Smooth muscle cell (in vitro differentiated cells): ENCODE results near the gene DMKN. TPM values are rescaled to one million over a fixed set of nuclear protein-coding genes. Genes with fewer than 3 reads are reported as not detected.
"Not testable (repeated sequence)": the region's sequence is repeated elsewhere in the genome, so short reads cannot be mapped to it uniquely, and the experiment has no call there.

Experiments used
- DNase-seq: peaks from one replicate; lab custom pipeline; 2025; ENCODE audit not compliant: unreplicated experiment; lab: John Stamatoyannopoulos, UW
- H2AFZ ChIP-seq: fragments of 200-600 bp; sonication (generic); 2 replicates; pipeline ENCODE4 v1.6.0; 2016; ENCODE audit warnings: antibody characterized with exemption, low read depth, mild to moderate bottlenecking
- H3F3A ChIP-seq: fragments of 200-600 bp; sonication (generic); 2 replicates; pipeline ENCODE4 v1.6.0; 2017; ENCODE audit warnings: antibody characterized with exemption, low read depth
- H3K27ac ChIP-seq: fragments of 200-600 bp; sonication (generic); 2 replicates; pipeline ENCODE4 v1.5.1; 2016; ENCODE audit warnings: low read depth, mild to moderate bottlenecking
- H3K27me3 ChIP-seq: fragments of 200-600 bp; sonication (generic); 2 replicates; pipeline ENCODE4 v1.6.1; 2016; ENCODE audit warnings: low read depth, mild to moderate bottlenecking
- H3K36me3 ChIP-seq: fragments of 200-600 bp; sonication (generic); 2 replicates; pipeline ENCODE4 v1.5.1; 2016; ENCODE audit warnings: low read depth
- H3K4me1 ChIP-seq: fragments of 200-600 bp; sonication (generic); 2 replicates; pipeline ENCODE4 v1.5.1; 2016; ENCODE audit warnings: low read depth
- H3K4me2 ChIP-seq: fragments of 200-600 bp; sonication (generic); 2 replicates; pipeline ENCODE4 v1.6.0; 2016; ENCODE audit warnings: mild to moderate bottlenecking
- H3K4me3 ChIP-seq: fragments of 200-600 bp; sonication (generic); 2 replicates; pipeline ENCODE4 v1.5.1; 2016; ENCODE audit warnings: mild to moderate bottlenecking
- H3K79me2 ChIP-seq: fragments of 200-600 bp; sonication (generic); 2 replicates; pipeline ENCODE4 v1.6.0; 2016; ENCODE audit warnings: low read depth, mild to moderate bottlenecking
- H3K9ac ChIP-seq: fragments of 200-600 bp; sonication (generic); 2 replicates; pipeline ENCODE4 v1.6.0; 2016; ENCODE audit warnings: low read depth
- H3K9me3 ChIP-seq: fragments of 200-600 bp; sonication (generic); replicated peaks from 2 replicates; pipeline ENCODE4 v1.5.1; 2016; ENCODE audit warnings: low read depth
- H4K20me1 ChIP-seq: fragments of 200-600 bp; sonication (generic); 2 replicates; pipeline ENCODE4 v1.6.0; 2016; ENCODE audit warnings: low read depth
- CTCF ChIP-seq: fragments of 200-600 bp; sonication (generic); IDR thresholded peaks from 2 replicates; pipeline ENCODE4 v1.5.1; 2017; ENCODE audit warnings: borderline replicate concordance, mild to moderate bottlenecking, antibody characterized with exemption; ENCODE audit not compliant: insufficient read depth, poor library complexity, severe bottlenecking
- WGBS: methylation state at CpG from one replicate; pipeline ENCODE4 v1.1.7; 2016; ENCODE audit warnings: low lambda C conversion rate; 5-methylcytosine and 5-hydroxymethylcytosine counted together
- polyA plus RNA-seq: library from polyadenylated mRNA; unstranded; fragments of >200 nt; fragmentation: Nextera tagmentation; extraction: Ambion mirVana; gene quantifications from 2 replicates; pipeline ENCODE4 v1.2.1, GENCODE V29; 2016
- total RNA-seq: library from RNA; depleted of rRNA; stranded (reverse); fragments of >200 nt; gene quantifications from 2 replicates; pipeline ENCODE4 v1.2.3, GENCODE V29; 2014

DMKN gene
- total and polyA plus RNA-seq, 2 experiments from 2014 or later = 31.2 to 132 TPM

GRCh38 chr19:35478794-35479677, 34.4 kb downstream of the DMKN start:
- TF ChIP-seq CTCF = no peak
- Histone ChIP-seq H3K27ac (no peak overlapping the region), H3K9me3 (no peaks in the 10 kb centered on the region), H3K9ac (no peak overlapping the region), H4K20me1 (no peaks in the 10 kb centered on the region), H3K4me3 (no peak overlapping the region), H3K79me2 (no peaks in the 10 kb centered on the region), H3K36me3 (no peaks in the 10 kb centered on the region), H3K27me3 (no peaks in the 10 kb centered on the region), H2AFZ (no peak overlapping the region), H3K4me1 (no peaks in the 10 kb centered on the region), H3K4me2 (no peak overlapping the region), H3F3A (no peaks in the 10 kb centered on the region)
- DNase-seq = no peak
- WGBS = 71% methylated on average over 21 of the region's 21 CpGs

GRCh38 chr19:35476149-35476548, 37.3 kb downstream of the DMKN start:
- Histone ChIP-seq H3K4me3 (no peak overlapping the region), H3K36me3 (no peaks in the 10 kb centered on the region), H2AFZ (no peak overlapping the region), H3K9ac (no peak overlapping the region), H3K79me2 (no peaks in the 10 kb centered on the region), H4K20me1 (no peaks in the 10 kb centered on the region), H3K4me2 (no peak overlapping the region), H3F3A (no peaks in the 10 kb centered on the region), H3K4me1 (no peaks in the 10 kb centered on the region), H3K27ac (no peak overlapping the region), H3K27me3 (no peaks in the 10 kb centered on the region), H3K9me3 (no peaks in the 10 kb centered on the region)
- TF ChIP-seq CTCF = peak; percentile 19
- DNase-seq = no peak
- WGBS = 56% methylated on average over 4 of the region's 4 CpGs

- not testable (repeated sequence) for H3K4me3 ChIP-seq, H3K4me2 ChIP-seq, H3K79me2 ChIP-seq, H3K9me3 ChIP-seq, H3F3A ChIP-seq, H4K20me1 ChIP-seq, H3K36me3 ChIP-seq, H3K9ac ChIP-seq, DNase-seq, H3K27ac ChIP-seq, H2AFZ ChIP-seq, H3K4me1 ChIP-seq, H3K27me3 ChIP-seq
- 91% methylated on average over 7 of the region's 7 CpGs for WGBS
These were observed 38.9 kb downstream of the DMKN start for GRCh38 chr19:35474594-35474993.

- no peaks in the 10 kb centered on the region for H3F3A ChIP-seq
- no peak overlapping the region for H3K4me2 ChIP-seq
- no peaks in the 10 kb centered on the region for H3K27me3 ChIP-seq
- H3K79me2 ChIP-seq = no peaks in the 10 kb centered on the region
- no peak for TF ChIP-seq CTCF
- no peak for DNase-seq
- H3K27ac ChIP-seq = no peak overlapping the region
- no peaks in the 10 kb centered on the region for H3K9me3 ChIP-seq
- 96% methylated on average over 14 of the region's 14 CpGs for WGBS
- no peak overlapping the region for H2AFZ ChIP-seq
- H3K36me3 ChIP-seq = no peaks in the 10 kb centered on the region
- H3K9ac ChIP-seq = no peak overlapping the region
- H3K4me3 ChIP-seq = no peak overlapping the region
- no peaks in the 10 kb centered on the region for H4K20me1 ChIP-seq
- no peaks in the 10 kb centered on the region for H3K4me1 ChIP-seq
These were observed 39.3 kb downstream of the DMKN start for GRCh38 chr19:35474104-35474503.
